ENCODE results near the gene METTL25.

Gene METTL25

DNA sequence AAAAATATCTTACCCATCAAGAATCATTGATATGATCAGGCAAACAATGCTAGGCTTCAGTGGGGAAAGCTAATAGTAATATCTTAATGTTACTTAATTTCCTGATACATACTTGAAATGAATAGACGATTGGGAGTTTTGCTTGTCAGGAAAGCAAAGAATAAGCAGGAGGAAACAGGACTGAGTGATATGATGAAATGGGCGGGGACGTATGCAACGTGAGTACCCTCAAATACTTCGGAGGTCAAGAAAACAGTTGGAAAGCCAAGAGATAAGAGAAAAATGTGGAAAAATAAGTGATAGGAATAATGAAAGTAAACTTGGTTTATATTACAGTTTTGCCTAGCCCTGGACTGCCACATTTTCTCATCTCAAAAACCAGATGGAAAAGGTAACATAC, 49.2 kb downstream of the METTL25 start:
- DNase-seq = no peak

- DNase-seq = no peak
Measured at GRCh38 chr12:82408844-82409243, 50.5 kb downstream of the METTL25 start.

DNA sequence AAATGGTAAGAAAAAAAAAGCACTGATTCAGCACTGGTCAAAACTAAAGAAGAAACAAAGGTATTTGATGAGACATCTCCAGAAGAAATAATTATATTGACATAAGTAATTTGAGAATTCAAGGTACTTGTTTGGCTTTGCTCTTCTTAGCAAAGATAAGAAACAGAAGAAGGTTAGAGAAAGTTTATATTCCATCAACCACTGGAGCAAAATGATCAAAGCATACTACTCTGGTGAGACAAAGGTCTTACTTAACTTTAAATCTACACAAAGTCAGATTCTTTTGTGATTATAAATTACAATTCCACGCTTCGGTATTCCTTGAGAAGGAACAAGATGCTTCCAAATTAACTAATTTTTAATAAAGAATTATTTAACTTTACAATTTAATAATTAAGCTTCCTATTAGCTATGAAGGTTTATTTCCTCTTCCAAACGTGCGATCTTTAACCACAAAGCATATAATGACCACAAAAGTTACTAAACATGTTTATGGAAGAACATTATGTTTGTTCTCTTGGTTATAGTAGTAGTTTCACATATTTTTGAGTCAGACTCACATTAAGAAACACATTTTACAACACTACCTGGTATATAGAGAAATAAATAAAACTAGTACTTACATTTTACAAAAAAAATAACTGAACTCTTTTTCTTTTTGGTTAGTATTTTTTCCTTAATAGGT, 53.4 kb downstream of the METTL25 start:
- peak; percentile 2 for DNase-seq

DNA sequence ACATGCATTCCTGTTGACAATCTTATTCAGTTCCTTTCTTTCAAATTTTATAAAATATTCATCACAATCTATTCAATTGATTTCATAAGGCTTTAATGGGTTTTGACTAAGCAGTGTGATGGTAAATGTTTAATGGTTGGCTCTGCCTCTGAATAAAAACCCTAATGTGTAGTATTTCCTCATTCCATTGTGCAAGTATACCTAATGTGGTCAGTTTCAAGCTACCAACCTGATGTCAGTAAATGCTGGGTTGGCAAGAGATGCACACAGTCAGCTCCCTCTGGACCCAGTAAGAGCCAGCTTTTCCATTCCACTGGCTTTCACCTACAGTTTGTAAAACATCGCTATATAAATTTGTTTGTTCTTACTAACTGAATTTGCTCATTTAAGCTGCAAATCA, 53.9 kb downstream of the METTL25 start:
- no peak for DNase-seq

- no peak for DNase-seq
Measured at GRCh38 chr12:82414044-82414443, 55.7 kb downstream of the METTL25 start.

DNA sequence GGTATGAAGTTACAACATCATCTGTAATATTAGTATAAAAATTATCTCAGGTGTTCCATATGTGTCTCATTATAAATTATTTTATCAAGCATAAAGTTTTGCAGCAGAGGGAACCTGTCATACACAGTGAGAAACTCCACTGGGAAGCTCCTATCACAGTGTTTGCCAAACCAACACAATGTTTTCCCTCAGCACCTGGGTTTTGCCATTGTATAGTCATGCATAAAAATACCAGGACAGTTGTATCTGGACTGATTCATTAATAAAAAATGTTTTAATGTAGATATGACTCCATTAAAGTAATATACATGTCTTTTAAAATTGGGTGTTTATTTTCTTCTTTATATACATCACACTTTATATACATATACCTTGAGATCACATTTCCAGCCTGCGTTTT, 56.6 kb downstream of the METTL25 start:
- no peak for DNase-seq

DNA sequence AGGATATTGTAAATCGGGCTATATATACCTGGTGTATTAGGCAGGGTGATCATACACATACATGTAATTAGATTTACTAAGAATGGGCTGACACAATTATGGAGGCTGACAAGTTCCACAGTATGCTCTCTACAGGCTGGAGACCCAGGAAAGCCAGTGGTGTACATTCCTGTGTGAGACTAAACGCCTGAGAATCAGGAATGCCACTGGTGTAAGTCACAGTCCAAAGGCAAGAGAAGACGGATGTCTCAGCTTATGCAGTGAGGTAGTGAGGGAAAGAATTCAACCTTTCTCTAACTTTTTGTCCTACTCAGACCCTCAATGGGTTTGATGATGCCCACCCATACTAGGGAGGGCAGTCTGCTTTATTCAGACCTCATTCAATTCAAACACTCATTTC, 57.1 kb downstream of the METTL25 start:
- DNase-seq = no peak

GRCh38 chr12:82425241-82425640, 66.9 kb downstream of the METTL25 start:
- DNase-seq = no peak

- DNase-seq = peak; percentile 4
Measured at GRCh38 chr12:82426081-82426480, 67.8 kb downstream of the METTL25 start.

- DNase-seq = no peak
Measured at GRCh38 chr12:82426586-82426985, 68.3 kb downstream of the METTL25 start.

- no peak for DNase-seq
Measured at GRCh38 chr12:82430541-82431145, 72.3 kb downstream of the METTL25 start.

DNA sequence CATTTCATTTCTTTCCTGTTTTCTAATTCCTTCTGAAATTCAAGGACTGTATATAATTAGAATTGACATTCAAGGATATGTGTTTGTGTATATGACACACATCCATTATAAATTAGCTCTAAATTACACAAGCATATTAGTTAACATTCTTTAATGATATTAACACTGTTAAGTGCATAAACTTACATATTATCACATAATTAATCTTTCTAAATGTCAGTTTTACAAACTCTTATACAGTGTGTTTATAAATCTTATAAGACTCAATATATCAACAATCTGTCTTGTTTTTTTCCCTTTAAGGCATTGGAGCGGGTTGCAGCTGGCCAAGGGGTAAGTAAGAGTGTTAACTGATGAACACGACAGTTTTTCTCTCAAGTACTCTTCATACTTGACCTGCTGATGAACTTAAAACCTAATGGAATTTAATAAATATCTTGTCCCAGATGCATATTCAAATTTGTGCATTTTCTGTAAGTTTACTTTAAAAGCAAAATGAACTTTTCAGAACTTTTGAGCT, 76.1 kb downstream of the METTL25 start:
- no peak for DNase-seq

- no peak for DNase-seq
Measured at GRCh38 chr12:82436354-82436753, 78.0 kb downstream of the METTL25 start.

GRCh38 chr12:82437744-82438143, 79.4 kb downstream of the METTL25 start:
- DNase-seq = no peak

GRCh38 chr12:82438356-82438755, 80.0 kb downstream of the METTL25 start:
- no peak for DNase-seq

GRCh38 chr12:82440885-82441284, 82.6 kb downstream of the METTL25 start:
- no peak for DNase-seq

DNA sequence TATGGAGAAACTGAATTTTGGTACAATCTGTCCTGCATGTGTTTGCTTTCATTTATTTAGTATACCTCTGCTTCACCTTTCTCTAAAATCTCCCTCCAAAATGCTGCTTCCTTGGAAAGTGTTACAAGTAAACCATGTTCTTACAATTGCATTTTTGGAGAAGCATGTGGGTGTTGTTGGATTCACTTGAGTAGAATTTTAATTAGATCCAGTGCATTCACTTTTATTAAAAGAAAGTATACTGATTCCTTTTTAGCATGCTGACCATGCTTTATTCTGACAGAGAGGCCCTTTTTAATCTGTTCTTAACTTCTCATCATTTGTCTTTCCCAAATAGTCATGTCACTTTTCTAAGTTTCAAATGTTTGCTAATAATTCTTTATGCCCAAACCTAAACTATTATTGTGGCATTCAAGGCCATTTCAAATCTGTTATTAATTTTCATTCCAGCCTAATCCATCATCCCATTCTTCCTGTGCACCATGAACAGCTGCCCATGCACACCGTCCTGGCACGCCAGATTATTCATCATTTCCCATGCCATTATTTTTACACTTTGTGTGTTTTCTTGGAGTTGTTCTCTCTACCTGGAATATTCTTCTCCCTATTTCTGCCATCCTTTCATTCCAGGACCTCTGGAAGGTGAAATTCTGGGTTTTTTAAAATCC, 90.7 kb downstream of the METTL25 start:
- no peak for DNase-seq

- no peak for DNase-seq
Measured at GRCh38 chr12:82456633-82457032, 98.3 kb downstream of the METTL25 start.

GRCh38 chr12:82458101-82458500, 99.8 kb downstream of the METTL25 start:
- DNase-seq = no peak

- DNase-seq = no peak
Measured at GRCh38 chr12:82461393-82461792, 103.1 kb downstream of the METTL25 start.

DNA sequence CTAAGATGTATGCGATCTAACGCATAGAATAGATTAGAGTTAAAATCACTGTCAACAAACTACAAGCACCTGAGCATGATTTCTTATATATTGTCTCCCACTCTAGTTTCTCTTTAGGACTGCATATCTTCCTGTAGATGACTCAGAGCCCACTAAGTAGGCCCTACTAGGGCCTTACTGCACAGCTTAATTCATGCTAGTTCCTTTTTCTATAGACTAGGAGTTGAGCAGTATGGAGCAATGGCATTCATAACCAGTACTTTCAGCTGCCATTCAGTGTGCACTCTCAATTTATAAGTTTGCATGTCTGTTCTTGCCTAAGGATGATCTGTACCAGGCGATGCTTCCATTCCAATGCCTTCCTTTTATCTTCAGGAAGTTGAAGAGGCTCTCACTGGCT, 103.5 kb downstream of the METTL25 start:
- peak; percentile 3 for DNase-seq

- DNase-seq = no peak
Measured at GRCh38 chr12:82468563-82468962, 110.2 kb downstream of the METTL25 start.

- DNase-seq = no peak
Measured at GRCh38 chr12:82470906-82471512, 112.7 kb downstream of the METTL25 start.

Data from hematopoietic multipotent progenitor cell treated with erythropoietin and hydrocortisone succinate and interleukin-3 and kit ligand, for 4 days (in vitro differentiated cells).